ENCODE data around the gene STXBP5. TPM values are rescaled to one million over a fixed set of nuclear protein-coding genes. Genes with fewer than 3 reads are reported as not detected.

STXBP5 gene
- total RNA-seq, 6 donors from 2014 or later, result 10.5 to 26.5 (median 15.7) TPM

DNA sequence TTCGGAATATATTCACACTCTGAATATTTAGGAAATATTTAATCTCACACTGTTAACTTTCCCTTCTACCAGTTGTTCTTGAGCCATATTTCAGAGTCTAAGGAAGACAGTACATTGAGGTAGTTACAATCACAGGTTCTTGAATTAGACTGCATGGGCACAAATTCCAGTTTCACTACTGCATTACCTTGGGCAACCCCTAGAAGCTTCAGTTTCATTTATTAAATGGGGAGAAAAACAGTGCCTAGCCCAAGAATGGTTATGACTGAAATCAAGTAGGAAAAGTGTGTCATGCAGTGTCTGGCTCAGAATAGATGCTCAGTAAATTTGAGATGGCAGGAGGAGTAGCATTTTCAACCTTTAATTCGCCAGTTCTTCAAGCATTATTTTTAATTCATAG, 179.8 kb downstream of the STXBP5 start:
- ATAC-seq (ENCODE audit: low FRiP score in 2 of 2) (no peak), DNase-seq (no peak)
- peaks cover 0 to 37% (median 7%) of the 10 kb centered on the region in 4 donors for H3K36me3 ChIP-seq
- 94 to 97% methylated on average over 2 of the region's 2 CpGs for WGBS, 2 donors
- H3K4me1 ChIP-seq, result no peaks in the 10 kb centered on the region
- H3K4me3 ChIP-seq, result no peak overlapping the region
- H3K27ac ChIP-seq, result no peak overlapping the region
- TF ChIP-seq POLR2AphosphoS5 (IDR thresholded peaks at IDR 0.05) (no peak), EP300 (IDR thresholded peaks at IDR 0.05) (no peak)
- TF ChIP-seq, protein P1, sequence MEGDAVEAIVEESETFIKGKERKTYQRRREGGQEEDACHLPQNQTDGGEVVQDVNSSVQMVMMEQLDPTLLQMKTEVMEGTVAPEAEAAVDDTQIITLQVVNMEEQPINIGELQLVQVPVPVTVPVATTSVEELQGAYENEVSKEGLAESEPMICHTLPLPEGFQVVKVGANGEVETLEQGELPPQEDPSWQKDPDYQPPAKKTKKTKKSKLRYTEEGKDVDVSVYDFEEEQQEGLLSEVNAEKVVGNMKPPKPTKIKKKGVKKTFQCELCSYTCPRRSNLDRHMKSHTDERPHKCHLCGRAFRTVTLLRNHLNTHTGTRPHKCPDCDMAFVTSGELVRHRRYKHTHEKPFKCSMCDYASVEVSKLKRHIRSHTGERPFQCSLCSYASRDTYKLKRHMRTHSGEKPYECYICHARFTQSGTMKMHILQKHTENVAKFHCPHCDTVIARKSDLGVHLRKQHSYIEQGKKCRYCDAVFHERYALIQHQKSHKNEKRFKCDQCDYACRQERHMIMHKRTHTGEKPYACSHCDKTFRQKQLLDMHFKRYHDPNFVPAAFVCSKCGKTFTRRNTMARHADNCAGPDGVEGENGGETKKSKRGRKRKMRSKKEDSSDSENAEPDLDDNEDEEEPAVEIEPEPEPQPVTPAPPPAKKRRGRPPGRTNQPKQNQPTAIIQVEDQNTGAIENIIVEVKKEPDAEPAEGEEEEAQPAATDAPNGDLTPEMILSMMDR (IDR thresholded peaks at IDR 0.05), result no peak
- H3K9me3 ChIP-seq, result no peaks in the 10 kb centered on the region
- H3K27me3 ChIP-seq, result no peaks in the 10 kb centered on the region

DNA sequence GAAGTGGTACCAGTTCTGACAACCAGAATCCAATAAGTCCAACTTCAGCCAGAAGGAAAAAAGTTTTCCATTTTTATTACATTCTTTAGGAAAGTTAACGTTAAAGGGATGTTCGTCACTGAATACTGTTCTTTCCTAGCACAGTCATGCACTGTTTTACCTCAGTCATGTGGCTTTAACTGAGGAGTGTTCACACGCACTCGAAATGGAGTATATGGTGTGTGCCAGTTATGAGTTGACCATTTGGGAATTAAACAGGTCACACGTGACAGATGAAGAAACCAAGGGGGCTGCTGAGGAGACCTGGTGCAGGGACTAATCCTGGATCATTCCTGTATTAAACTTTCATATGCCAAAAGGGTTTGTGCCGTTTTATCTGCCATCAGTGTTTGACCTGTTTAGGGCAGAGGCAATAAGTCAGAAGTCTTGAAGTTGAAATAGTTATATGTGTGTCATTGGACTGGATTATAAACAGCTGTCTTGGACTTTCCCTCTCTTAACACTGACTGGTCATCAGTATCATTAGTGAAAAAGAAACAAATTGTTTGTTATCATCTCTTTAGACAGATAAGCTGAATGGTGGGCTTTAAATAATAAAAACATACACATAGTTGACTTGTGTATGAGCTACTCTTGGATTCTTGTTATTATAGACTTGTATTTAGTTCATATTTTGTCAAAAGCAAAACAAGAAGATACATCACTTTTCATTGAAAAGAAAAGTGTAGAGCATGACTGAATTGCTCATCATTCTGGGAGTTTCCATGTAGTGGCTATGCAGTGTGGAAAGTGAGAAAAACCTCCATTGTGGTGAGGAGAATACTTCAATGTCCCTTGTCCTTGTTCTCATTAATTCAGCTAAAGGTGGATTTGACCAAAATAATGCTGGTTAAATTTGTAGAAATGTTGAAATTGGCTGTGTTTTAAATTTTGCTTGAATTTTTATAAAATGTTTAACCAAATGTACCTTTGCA, 180.8 kb downstream of the STXBP5 start:
- H3K27ac ChIP-seq, result no peak overlapping the region
- ATAC-seq (ENCODE audit: low FRiP score in 2 of 2), result no peak
- H3K4me3 ChIP-seq, result no peak overlapping the region
- H3K27me3 ChIP-seq, result no peaks in the 10 kb centered on the region
- TF ChIP-seq, protein P1 (IDR thresholded peaks at IDR 0.05), result no peak
- TF ChIP-seq EP300 (IDR thresholded peaks at IDR 0.05), result no peak
- no peak for TF ChIP-seq POLR2AphosphoS5 (IDR thresholded peaks at IDR 0.05)
- TF ChIP-seq POLR2A (IDR thresholded peaks at IDR 0.05), result no peak
- H3K36me3 ChIP-seq, result peaks cover 0 to 30% (median 7%) of the 10 kb centered on the region in 4 donors
- no peaks in the 10 kb centered on the region for H3K9me3 ChIP-seq
- WGBS, 2 donors, result 84 to 89% methylated on average over 6 of the region's 6 CpGs
- no peak for DNase-seq
- no peaks in the 10 kb centered on the region for H3K4me1 ChIP-seq

DNA sequence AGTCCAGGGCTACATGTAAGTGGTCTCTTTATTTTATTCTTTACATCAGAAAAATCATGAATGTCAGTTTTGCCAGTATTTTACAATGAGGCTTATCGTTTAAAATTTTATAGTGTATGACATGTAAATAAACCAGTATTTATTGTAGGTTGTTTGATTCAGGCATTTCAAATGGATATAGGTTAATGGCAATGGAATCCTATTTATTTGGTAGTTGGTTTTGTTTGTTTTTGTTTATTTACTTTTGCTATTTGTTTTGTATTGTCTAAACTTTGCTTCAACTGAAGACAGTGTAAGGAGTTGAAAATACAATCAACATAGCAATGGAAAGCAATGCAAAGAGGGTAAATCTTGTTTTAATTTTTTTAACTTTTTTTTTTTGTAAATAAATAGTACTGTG, 185.2 kb downstream of the STXBP5 start:
- ATAC-seq (ENCODE audit: low FRiP score in 2 of 2) (no peak), DNase-seq (no peak)
- Histone ChIP-seq H3K27ac (no peak overlapping the region), H3K4me3 (no peak overlapping the region), H3K36me3 (peaks cover 0 to 12% (median 0%) of the 10 kb centered on the region in 4 donors), H3K4me1 (no peaks in the 10 kb centered on the region), H3K27me3 (no peaks in the 10 kb centered on the region), H3K9me3 (no peaks in the 10 kb centered on the region)
- no peak for TF ChIP-seq POLR2A (IDR thresholded peaks at IDR 0.05)
- no peak for TF ChIP-seq EP300 (IDR thresholded peaks at IDR 0.05)
- TF ChIP-seq, protein P1 (IDR thresholded peaks at IDR 0.05), result no peak
- TF ChIP-seq POLR2AphosphoS5 (IDR thresholded peaks at IDR 0.05), result no peak
- 79 to 88% methylated on average over 1 of the region's 1 CpG for WGBS, 2 donors

DNA sequence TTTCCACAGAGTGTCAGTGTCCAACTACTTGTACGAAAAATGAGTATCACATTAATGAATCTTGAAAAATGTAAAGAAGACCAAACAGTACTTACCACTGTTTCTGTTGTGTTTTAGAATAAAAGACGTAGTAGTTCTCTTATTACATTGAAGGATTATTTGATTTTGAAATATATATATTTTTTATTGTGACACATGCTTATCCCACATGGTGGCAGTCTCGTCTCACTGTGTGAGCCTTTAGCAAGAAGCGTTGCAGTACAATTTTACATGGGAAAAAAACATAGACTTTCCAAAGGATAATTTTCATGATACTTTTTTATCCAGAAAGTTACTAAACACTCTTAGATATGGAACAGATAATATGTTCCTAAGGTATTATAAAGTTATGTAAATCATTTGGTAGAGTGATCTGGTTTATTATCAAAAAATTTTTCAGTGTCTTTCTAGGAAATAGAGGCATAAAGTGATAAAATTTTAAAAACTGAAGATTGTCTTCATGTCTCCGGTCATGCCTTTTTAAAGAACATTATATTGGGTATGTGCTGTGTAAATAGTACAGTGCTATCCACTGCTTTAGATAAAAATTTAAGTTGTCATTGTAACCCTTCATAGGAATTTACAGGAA, 186.8 kb downstream of the STXBP5 start:
- TF ChIP-seq, protein P1 (IDR thresholded peaks at IDR 0.05), result peak in 1 of 6 experiments; percentile 12
- no peak for TF ChIP-seq POLR2AphosphoS5 (IDR thresholded peaks at IDR 0.05)
- Histone ChIP-seq H3K27me3 (no peaks in the 10 kb centered on the region), H3K4me1 (no peaks in the 10 kb centered on the region), H3K9me3 (no peaks in the 10 kb centered on the region), H3K4me3 (no peak overlapping the region), H3K27ac (no peak overlapping the region), H3K36me3 (no peaks in the 10 kb centered on the region)
- WGBS, 2 donors, result 69% methylated on average over 5 of the region's 5 CpGs
- DNase-seq, result no peak
- no peak for ATAC-seq (ENCODE audit: low FRiP score in 2 of 2)

All from upper lobe of left lung (tissue), 6 donors.